ENCODE data around the gene PIANP.

DNA sequence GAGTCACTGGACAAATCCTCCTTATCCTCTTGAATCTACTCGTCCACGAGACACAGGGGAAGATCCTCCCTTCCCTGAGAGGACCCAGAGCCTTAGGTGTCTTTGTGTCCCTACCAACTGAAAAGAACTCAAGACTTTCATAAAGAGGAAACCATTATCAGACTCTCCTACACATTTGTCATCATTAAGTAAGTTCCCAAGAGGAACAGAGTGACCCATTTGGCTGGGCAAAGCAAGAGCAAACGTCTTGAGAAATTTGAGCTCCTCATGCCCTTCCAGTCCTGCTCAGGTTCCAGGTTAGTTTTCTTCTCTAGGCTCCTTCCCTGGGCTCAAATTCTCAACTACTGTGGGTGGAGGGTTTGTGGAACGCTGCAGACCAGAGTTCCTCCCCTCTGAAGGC lies 46.6 kb upstream of the PIANP start:
- TF ChIP-seq, protein P1, sequence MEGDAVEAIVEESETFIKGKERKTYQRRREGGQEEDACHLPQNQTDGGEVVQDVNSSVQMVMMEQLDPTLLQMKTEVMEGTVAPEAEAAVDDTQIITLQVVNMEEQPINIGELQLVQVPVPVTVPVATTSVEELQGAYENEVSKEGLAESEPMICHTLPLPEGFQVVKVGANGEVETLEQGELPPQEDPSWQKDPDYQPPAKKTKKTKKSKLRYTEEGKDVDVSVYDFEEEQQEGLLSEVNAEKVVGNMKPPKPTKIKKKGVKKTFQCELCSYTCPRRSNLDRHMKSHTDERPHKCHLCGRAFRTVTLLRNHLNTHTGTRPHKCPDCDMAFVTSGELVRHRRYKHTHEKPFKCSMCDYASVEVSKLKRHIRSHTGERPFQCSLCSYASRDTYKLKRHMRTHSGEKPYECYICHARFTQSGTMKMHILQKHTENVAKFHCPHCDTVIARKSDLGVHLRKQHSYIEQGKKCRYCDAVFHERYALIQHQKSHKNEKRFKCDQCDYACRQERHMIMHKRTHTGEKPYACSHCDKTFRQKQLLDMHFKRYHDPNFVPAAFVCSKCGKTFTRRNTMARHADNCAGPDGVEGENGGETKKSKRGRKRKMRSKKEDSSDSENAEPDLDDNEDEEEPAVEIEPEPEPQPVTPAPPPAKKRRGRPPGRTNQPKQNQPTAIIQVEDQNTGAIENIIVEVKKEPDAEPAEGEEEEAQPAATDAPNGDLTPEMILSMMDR (conservative IDR thresholded peaks at IDR 0.05; ENCODE audit: low read depth, low read length) = no peak
- TF ChIP-seq CHD1 (IDR thresholded peaks at IDR 0.05; ENCODE audit: low read depth, low read length) = no peak
- TF ChIP-seq, protein P2, sequence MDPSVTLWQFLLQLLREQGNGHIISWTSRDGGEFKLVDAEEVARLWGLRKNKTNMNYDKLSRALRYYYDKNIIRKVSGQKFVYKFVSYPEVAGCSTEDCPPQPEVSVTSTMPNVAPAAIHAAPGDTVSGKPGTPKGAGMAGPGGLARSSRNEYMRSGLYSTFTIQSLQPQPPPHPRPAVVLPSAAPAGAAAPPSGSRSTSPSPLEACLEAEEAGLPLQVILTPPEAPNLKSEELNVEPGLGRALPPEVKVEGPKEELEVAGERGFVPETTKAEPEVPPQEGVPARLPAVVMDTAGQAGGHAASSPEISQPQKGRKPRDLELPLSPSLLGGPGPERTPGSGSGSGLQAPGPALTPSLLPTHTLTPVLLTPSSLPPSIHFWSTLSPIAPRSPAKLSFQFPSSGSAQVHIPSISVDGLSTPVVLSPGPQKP (IDR thresholded peaks at IDR 0.05; ENCODE audit: borderline replicate concordance, low read depth, low read length) = no peak
- no peak for TF ChIP-seq POLR2A (IDR thresholded peaks at IDR 0.05; ENCODE audit: low read depth, low read length)
- TF ChIP-seq, protein P3, sequence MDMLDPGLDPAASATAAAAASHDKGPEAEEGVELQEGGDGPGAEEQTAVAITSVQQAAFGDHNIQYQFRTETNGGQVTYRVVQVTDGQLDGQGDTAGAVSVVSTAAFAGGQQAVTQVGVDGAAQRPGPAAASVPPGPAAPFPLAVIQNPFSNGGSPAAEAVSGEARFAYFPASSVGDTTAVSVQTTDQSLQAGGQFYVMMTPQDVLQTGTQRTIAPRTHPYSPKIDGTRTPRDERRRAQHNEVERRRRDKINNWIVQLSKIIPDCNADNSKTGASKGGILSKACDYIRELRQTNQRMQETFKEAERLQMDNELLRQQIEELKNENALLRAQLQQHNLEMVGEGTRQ (IDR thresholded peaks at IDR 0.05; ENCODE audit: low read depth, low read length) = no peak
- no peak for TF ChIP-seq RCOR1 (IDR thresholded peaks at IDR 0.05; ENCODE audit: insufficient replicate concordance, low read length)
- TF ChIP-seq RAD21 (IDR thresholded peaks at IDR 0.05; ENCODE audit: low read length) = no peak

All from IMR-90 (cell line).